PC-9 (cell line): ENCODE data around the gene RNF151.

Experiments used
- CTCF ChIP-seq: fragments of 200-600 bp; sonication (generic); conservative IDR thresholded peaks from 2 replicates; pipeline ENCODE4 v1.6.1; 2017; ENCODE audit warnings: mixed run types, antibody characterized with exemption, mild to moderate bottlenecking, moderate library complexity
- EZH2 ChIP-seq: fragments of 200-600 bp; sonication (generic); IDR thresholded peaks from 2 replicates; pipeline ENCODE4 v1.8.0; 2017; ENCODE audit warnings: antibody characterized with exemption, low read depth

- peak; percentile 85 for TF ChIP-seq CTCF
- no peak for TF ChIP-seq EZH2
Observed at GRCh38 chr16:2003827-2004641, 37.4 kb downstream of the RNF151 start.
